ENCODE measurements around the gene ARHGAP10. TPM values are rescaled to one million over a fixed set of nuclear protein-coding genes. Genes with fewer than 3 reads are reported as not detected.

The ARHGAP10 gene
- polyA plus RNA-seq, 1 experiment: 31.1 TPM

DNA sequence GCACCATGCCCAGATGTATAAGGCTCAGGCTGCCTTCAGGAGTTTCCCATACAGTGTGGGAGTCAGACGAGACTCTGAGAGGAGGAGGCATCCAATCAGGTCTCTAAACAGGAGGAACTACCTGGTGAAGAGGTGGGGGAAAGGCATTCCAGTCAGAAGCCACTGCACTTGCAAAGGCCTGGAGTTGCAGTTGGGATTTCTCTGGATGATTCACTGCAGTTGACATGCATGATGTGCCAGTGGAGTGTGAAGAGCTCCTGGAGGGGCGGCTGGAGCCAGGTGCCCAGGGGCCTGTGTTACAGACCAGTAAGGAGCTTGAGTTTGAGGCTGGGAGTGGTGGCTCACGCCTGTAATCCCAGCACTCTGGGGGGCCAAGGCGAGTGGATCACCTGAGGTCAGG is 339.1 kb downstream of the ARHGAP10 start:
- ChIA-PET POLR2A (no interaction called here), CTCF (no interaction called here)
- no peaks in the 10 kb centered on the region for H3K27me3 ChIP-seq (ENCODE audit: control insufficient read depth, insufficient read depth, low read length)
- H3K27ac ChIP-seq (ENCODE audit: low read depth, low read length): no peak overlapping the region
- H3K4me3 ChIP-seq (ENCODE audit: low read depth, low read length): no peak overlapping the region
- peaks cover 19% of the 10 kb centered on the region for H3K9me3 ChIP-seq (ENCODE audit: control insufficient read depth, insufficient read depth, low read length)
- TF ChIP-seq, protein P1, sequence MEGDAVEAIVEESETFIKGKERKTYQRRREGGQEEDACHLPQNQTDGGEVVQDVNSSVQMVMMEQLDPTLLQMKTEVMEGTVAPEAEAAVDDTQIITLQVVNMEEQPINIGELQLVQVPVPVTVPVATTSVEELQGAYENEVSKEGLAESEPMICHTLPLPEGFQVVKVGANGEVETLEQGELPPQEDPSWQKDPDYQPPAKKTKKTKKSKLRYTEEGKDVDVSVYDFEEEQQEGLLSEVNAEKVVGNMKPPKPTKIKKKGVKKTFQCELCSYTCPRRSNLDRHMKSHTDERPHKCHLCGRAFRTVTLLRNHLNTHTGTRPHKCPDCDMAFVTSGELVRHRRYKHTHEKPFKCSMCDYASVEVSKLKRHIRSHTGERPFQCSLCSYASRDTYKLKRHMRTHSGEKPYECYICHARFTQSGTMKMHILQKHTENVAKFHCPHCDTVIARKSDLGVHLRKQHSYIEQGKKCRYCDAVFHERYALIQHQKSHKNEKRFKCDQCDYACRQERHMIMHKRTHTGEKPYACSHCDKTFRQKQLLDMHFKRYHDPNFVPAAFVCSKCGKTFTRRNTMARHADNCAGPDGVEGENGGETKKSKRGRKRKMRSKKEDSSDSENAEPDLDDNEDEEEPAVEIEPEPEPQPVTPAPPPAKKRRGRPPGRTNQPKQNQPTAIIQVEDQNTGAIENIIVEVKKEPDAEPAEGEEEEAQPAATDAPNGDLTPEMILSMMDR (IDR thresholded peaks at IDR 0.05; ENCODE audit: low read depth, low read length): no peak
- DNase-seq (ENCODE audit: low read depth, low spot score): no peak

DNA sequence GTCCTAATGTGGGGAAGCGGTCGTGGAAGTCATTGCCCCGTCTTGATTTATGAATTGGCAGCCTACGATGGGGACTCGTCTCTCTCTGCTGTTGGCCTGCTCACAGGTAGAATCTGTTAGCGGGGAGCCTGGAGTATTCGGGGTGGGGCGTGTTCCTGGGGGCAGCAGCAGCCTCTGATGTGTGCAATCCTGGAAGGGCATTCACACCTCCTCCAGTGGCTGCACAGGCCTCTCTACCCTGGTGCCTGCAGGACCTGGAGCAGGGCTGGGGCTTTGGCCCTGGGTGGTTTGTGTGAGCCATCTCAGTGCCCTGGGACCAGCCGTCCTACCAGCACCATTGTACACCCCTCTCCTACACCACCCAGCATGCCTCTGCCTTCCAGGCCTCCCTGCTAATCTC is 340.9 kb downstream of the ARHGAP10 start:
- H3K4me3 ChIP-seq (ENCODE audit: low read depth, low read length): no peak overlapping the region
- TF ChIP-seq, protein P1 (IDR thresholded peaks at IDR 0.05; ENCODE audit: low read depth, low read length): no peak
- POLR2A ChIA-PET: no interaction called here
- no peaks in the 10 kb centered on the region for H3K27me3 ChIP-seq (ENCODE audit: control insufficient read depth, insufficient read depth, low read length)
- CTCF ChIA-PET: no interaction called here
- H3K27ac ChIP-seq (ENCODE audit: low read depth, low read length): no peak overlapping the region
- peaks cover 29% of the 10 kb centered on the region for H3K9me3 ChIP-seq (ENCODE audit: control insufficient read depth, insufficient read depth, low read length)
- no peak for DNase-seq (ENCODE audit: low read depth, low spot score)

DNA sequence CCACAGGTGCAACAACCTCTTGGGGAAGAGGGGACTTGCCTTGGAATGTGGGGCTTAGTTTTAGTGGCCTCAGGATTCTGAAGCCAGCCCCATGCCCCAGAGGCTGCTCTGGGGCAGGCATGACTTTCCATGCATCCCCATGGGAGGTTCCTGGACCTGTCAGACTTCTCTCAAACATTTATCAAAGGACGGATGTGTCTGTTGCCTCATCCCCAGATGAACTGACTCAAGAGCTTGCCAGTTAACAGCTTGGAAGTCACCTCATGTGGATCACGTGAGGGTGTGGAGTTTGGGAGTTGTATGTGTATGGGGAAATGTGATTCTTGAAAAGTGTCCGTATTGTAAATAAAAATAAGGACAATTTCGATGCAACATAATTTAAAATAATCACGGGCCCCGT is 341.5 kb downstream of the ARHGAP10 start:
- POLR2A ChIA-PET: no interaction called here
- Histone ChIP-seq H3K9me3 (ENCODE audit: control insufficient read depth, insufficient read depth, low read length) (peaks cover 29% of the 10 kb centered on the region), H3K27me3 (ENCODE audit: control insufficient read depth, insufficient read depth, low read length) (no peaks in the 10 kb centered on the region), H3K27ac (ENCODE audit: low read depth, low read length) (no peak overlapping the region), H3K4me3 (ENCODE audit: low read depth, low read length) (no peak overlapping the region)
- CTCF ChIA-PET: interaction anchor here (0.6 kb wide), 1 partner anchor 115 kb away, joined by 4 read pairs; no protein-coding TSS in a partner anchor
- TF ChIP-seq, protein P1 (IDR thresholded peaks at IDR 0.05; ENCODE audit: low read depth, low read length): no peak
- DNase-seq (ENCODE audit: low read depth, low spot score): no peak

DNA sequence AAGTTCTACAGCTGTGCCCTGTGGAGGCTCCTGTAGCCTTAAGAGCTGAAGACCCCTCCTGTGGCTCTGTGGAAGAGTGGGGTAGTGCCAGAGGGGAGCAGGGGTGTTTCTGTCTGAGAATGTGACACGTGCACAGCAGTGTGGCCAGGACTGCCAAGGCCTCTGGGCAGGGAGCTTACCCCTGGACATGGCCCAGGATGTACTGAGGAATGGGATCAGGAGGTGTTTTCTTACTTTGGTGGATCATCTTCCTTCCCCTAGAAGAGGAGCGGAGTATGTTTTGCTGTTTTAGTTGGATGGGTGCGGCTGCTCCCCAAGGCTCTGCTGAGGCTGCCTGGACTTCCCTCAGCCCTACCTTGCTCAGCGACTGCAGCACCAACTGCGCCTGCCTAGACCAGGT is 342.6 kb downstream of the ARHGAP10 start:
- H3K4me3 ChIP-seq (ENCODE audit: low read depth, low read length): no peak overlapping the region
- no peaks in the 10 kb centered on the region for H3K27me3 ChIP-seq (ENCODE audit: control insufficient read depth, insufficient read depth, low read length)
- peaks cover 29% of the 10 kb centered on the region for H3K9me3 ChIP-seq (ENCODE audit: control insufficient read depth, insufficient read depth, low read length)
- TF ChIP-seq, protein P1 (IDR thresholded peaks at IDR 0.05; ENCODE audit: low read depth, low read length): no peak
- ChIA-PET CTCF (no interaction called here), POLR2A (no interaction called here)
- no peak overlapping the region for H3K27ac ChIP-seq (ENCODE audit: low read depth, low read length)
- no peak for DNase-seq (ENCODE audit: low read depth, low spot score)

DNA sequence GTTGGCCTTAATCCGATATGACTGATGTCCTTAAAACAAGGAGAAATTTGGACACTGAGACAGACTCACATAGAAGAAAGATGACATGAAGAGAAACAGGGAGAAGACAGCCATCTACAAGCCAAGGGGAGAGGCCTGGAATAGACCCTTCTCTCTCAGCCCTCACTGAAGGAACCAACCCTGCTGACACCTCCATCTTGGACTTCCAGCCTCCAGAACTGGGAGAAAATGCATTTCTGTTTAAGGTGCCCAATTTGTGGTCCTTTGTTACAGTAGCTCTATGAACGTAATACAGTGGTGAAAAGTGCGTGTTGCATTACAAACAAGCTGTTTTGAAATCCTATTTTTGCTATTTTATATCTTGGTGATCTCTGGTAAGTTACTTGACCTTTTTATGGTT is 343.6 kb downstream of the ARHGAP10 start:
- POLR2A ChIA-PET: no interaction called here
- H3K27me3 ChIP-seq (ENCODE audit: control insufficient read depth, insufficient read depth, low read length): no peaks in the 10 kb centered on the region
- H3K9me3 ChIP-seq (ENCODE audit: control insufficient read depth, insufficient read depth, low read length): peaks cover 29% of the 10 kb centered on the region
- CTCF ChIA-PET: no interaction called here
- no peak for DNase-seq (ENCODE audit: low read depth, low spot score)
- no peak overlapping the region for H3K4me3 ChIP-seq (ENCODE audit: low read depth, low read length)
- H3K27ac ChIP-seq (ENCODE audit: low read depth, low read length): no peak overlapping the region
- TF ChIP-seq, protein P1 (IDR thresholded peaks at IDR 0.05; ENCODE audit: low read depth, low read length): no peak
